ENCODE measurements around the gene IL32.
"Not testable (repeated sequence)": the region's sequence is repeated elsewhere in the genome, so short reads cannot be mapped to it uniquely, and the experiment has no call there.

IL32 gene

GRCh38 chr16:3071655-3072054, 6.2 kb downstream of the IL32 start:
- Histone ChIP-seq H3K4me3 (ENCODE audit: low read depth, low read length) (no peak overlapping the region), H3K27me3 (ENCODE audit: insufficient read depth, low read depth, severe bottlenecking) (no peaks in the 10 kb centered on the region), H3K9me3 (ENCODE audit: severe bottlenecking) (no peaks in the 10 kb centered on the region), H3K27ac (no peak overlapping the region), H3K36me3 (no peaks in the 10 kb centered on the region)
- DNase-seq, result no peak
- TF ChIP-seq CTCF (IDR thresholded peaks at IDR 0.05; ENCODE audit: low read depth, low read length), result no peak

GRCh38 chr16:3072148-3072547, 6.7 kb downstream of the IL32 start:
- H3K27me3 ChIP-seq (ENCODE audit: insufficient read depth, low read depth, severe bottlenecking); H3K4me3 ChIP-seq (ENCODE audit: low read depth, low read length); H3K27ac ChIP-seq; H3K36me3 ChIP-seq; DNase-seq; H3K9me3 ChIP-seq (ENCODE audit: severe bottlenecking): not testable (repeated sequence)

- not testable (repeated sequence) for H3K27me3 ChIP-seq (ENCODE audit: insufficient read depth, low read depth, severe bottlenecking); H3K4me3 ChIP-seq (ENCODE audit: low read depth, low read length); H3K36me3 ChIP-seq; H3K9me3 ChIP-seq (ENCODE audit: severe bottlenecking); DNase-seq; H3K27ac ChIP-seq
- TF ChIP-seq CTCF (IDR thresholded peaks at IDR 0.05; ENCODE audit: low read depth, low read length), result peak; percentile 24; the same call in 1 of the 2 replicates
Observed at GRCh38 chr16:3072576-3073263, 7.3 kb downstream of the IL32 start.

- no peak for TF ChIP-seq CTCF (IDR thresholded peaks at IDR 0.05; ENCODE audit: low read depth, low read length)
- Histone ChIP-seq H3K27me3 (ENCODE audit: insufficient read depth, low read depth, severe bottlenecking) (no peaks in the 10 kb centered on the region), H3K27ac (no peak overlapping the region), H3K4me3 (ENCODE audit: low read depth, low read length) (no peak overlapping the region), H3K9me3 (ENCODE audit: severe bottlenecking) (no peaks in the 10 kb centered on the region), H3K36me3 (no peaks in the 10 kb centered on the region)
- no peak for DNase-seq
Observed at GRCh38 chr16:3073448-3073847, 8.0 kb downstream of the IL32 start.

- no peak for DNase-seq
- Histone ChIP-seq H3K36me3 (no peaks in the 10 kb centered on the region), H3K4me3 (ENCODE audit: low read depth, low read length) (no peak overlapping the region), H3K27me3 (ENCODE audit: insufficient read depth, low read depth, severe bottlenecking) (no peaks in the 10 kb centered on the region), H3K27ac (no peak overlapping the region), H3K9me3 (ENCODE audit: severe bottlenecking) (no peaks in the 10 kb centered on the region)
- no peak for TF ChIP-seq CTCF (IDR thresholded peaks at IDR 0.05; ENCODE audit: low read depth, low read length)
Observed at GRCh38 chr16:3074860-3075522, 9.6 kb downstream of the IL32 start.

GRCh38 chr16:3075523-3075915, 10.1 kb downstream of the IL32 start:
- TF ChIP-seq CTCF (IDR thresholded peaks at IDR 0.05; ENCODE audit: low read depth, low read length), result no peak
- H3K27ac ChIP-seq, result no peak overlapping the region
- no peaks in the 10 kb centered on the region for H3K36me3 ChIP-seq
- no peaks in the 10 kb centered on the region for H3K27me3 ChIP-seq (ENCODE audit: insufficient read depth, low read depth, severe bottlenecking)
- H3K4me3 ChIP-seq (ENCODE audit: low read depth, low read length), result no peak overlapping the region
- no peaks in the 10 kb centered on the region for H3K9me3 ChIP-seq (ENCODE audit: severe bottlenecking)
- DNase-seq, result no peak

GRCh38 chr16:3075946-3076345, 10.5 kb downstream of the IL32 start:
- H3K36me3 ChIP-seq; H3K4me3 ChIP-seq (ENCODE audit: low read depth, low read length); H3K9me3 ChIP-seq (ENCODE audit: severe bottlenecking); DNase-seq; H3K27ac ChIP-seq; H3K27me3 ChIP-seq (ENCODE audit: insufficient read depth, low read depth, severe bottlenecking): not testable (repeated sequence)

Data from WERI-Rb-1 (cell line).